ENCODE results near the gene MGST2.
"Not testable (repeated sequence)": the region's sequence is repeated elsewhere in the genome, so short reads cannot be mapped to it uniquely, and the experiment has no call there.

Gene MGST2

DNA sequence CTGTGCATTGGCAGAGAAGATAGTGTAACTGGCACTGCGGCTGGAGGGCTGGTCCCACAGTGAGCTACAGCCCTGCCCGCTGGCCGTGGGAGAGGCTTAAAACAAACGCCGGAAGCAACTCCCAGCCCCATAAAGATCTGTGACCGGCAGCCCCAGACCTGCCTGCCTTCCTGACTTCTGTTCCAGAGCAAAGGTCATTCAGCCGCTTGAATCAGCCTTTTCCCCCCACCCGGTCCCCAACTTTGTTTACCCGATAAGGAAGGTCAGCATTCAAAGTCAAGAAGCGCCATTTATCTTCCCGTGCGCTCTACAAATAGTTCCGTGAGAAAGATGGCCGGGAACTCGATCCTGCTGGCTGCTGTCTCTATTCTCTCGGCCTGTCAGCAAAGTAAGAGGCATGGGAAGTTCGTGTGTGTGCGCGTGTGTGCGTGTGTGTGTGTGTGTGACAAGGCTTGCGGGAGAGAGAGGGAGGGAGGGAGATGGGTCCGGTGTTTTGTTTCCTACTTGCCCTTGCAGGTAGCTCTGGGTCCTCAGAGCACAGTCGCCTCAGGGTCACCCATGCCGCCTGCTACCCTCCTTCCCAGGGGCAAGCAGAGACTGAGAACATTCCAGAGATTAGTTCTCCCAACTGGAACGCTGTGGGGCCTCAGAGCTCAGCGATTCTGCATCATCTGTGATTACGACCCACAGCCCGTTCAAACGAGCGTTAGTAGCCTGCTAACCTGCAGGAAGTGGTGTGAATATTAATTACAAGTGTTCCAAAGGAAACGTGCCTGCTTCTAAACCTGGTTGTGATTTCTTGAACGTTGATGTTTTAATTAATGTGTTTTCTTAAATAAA lies at the start of gene MGST2:
Gene MGST2 (plus strand): TSS at position 130 of the 840 bp plus-strand sequence. CDS start 201 bp downstream, at position 331.
- DNase-seq: no peak

DNA sequence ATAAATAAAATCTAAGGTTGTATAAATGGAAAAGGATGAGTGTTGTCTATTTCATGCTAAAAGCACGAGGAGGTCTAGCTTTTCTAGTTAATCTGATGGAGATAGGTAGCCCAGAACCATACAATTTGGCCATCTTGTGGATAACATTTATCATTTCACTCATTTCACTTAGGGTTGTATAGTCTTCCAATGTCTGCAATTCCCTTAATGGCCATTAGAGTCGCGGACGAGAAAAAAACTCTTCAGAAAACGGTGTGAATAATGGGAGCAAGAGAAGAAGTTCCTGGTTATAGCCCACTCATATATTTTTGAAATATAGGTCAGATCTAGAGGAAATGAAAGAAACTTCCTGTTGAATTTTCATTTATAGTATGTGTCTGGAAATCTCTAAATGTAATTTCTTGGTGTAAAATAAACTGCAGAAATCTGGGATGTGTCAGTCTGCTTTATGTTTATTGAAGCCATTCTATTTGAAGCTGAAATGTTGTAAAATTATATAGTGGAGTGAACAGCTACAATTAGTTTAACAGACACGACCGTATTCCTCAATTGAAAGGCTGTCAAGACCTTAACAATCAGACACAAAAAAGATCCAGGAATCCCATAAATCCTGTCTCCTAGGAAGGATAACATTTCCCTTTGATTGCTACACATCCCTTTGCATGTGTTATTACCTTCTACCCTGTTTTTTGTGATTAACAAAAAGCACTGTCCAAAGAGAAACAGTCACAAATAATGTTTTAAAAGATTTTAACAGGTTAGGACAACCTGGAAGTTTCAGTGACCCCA lies 47.7 kb upstream of the MGST2 start:
- DNase-seq: no peak

DNA sequence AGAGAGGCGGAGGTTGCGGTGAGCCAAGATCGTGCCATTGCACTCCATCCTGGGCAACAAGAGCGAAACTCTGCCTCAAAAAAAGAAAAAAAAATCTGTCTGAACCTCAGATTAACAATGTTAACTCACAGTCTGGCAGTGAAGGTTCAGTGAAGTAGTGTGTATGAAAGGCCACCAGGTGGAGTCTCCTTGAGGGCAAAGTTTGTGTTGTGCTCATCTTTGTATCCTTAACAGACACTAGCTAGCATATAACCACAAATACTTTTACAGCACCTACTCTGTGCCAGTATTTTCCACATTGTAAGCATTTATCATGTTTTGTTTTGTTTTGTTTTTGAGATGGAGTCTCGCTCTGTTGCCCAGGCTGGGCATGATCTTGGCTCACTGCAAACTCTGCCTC lies 46.0 kb upstream of the MGST2 start:
- no peak for DNase-seq

DNA sequence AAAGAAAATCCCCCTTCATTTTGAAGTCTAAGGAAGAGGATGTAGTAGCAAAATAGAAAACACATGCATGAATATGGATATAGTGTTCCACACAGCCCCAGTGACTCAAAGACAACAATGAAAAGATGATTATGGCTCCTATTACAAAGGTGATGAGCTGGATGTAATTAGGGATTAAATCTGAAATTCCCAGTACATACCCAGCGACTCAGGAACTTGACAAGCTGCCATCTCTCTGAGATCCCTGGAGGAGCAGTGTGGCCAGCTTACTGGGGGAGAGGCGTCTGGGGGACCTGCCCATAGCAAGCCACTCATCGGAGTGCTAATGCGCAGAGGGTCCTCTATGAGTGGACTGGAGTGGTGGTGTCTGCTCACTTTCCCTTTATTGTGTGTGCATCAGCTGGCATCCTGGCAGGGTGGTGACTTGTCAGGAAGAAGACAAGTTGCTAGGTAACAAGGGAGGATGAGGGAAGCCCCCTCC lies 42.7 kb upstream of the MGST2 start:
- DNase-seq: no peak

DNA sequence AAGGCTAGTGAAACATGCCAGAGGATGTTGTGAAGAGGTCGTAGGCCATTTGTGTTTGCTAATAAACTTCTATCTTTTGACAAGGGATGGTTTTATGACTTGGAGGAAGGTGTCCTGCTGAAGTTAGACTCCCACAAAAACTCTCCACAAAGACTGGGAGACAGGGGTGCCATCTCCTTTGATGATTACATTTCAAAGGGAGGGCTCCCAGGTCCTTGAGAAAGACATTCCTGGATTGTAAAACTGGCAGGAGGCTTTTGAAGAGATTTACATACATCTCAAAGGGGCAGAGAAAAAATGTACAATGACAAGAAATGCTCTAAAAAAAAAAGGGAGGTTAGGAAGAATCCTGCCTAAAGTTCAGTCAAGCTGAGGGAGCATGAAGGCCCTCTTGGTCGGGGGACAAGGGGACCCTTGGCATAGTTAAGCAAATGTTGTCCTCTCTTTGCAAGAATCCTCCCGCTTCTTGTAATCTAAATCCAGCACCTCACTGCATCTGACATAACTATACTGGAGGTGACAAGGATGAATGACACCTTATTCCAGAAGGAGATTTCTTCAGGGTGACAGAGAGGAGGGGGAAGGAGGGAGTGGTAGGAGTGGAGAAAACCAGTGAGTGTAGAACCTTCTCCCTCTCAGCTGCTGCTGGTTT lies 41.1 kb upstream of the MGST2 start:
- DNase-seq: no peak

DNA sequence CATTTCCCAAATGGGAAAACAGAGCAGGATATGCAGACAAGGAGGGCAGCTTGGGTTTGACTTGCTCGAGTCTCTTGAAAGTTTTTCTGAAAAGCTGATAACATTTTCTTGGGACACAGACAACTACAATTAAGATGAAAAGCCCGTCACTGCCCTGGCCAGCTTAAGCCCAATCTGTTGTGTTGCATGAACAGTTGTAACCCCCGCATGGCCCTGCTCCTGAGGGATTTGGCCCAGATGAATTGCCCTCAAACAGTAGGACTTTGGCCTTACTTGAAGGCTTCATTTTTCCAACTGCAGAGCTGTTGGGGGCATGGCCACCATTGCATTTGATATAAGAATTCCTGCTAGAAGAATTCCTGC lies 40.5 kb upstream of the MGST2 start:
- no peak for DNase-seq

DNA sequence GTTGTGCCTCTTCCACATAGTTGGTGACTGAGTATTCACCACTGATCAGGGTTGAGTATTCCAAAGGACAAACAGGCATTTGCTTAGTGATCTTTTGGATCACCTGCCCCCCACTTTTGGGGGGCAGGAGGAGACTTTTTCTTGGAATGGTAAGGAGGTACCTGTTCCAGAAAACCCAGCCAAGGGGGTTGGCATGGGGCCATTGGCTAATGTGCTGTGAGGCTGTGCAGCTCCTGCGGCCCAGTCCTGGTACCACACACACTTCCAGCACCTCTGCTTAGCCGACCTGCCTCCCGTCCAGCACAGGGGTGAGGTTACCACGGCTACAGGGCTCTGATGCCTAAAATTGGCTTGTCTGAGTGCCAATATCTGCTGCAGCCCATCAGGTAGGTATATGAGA lies 40.1 kb upstream of the MGST2 start:
- DNase-seq: no peak

DNA sequence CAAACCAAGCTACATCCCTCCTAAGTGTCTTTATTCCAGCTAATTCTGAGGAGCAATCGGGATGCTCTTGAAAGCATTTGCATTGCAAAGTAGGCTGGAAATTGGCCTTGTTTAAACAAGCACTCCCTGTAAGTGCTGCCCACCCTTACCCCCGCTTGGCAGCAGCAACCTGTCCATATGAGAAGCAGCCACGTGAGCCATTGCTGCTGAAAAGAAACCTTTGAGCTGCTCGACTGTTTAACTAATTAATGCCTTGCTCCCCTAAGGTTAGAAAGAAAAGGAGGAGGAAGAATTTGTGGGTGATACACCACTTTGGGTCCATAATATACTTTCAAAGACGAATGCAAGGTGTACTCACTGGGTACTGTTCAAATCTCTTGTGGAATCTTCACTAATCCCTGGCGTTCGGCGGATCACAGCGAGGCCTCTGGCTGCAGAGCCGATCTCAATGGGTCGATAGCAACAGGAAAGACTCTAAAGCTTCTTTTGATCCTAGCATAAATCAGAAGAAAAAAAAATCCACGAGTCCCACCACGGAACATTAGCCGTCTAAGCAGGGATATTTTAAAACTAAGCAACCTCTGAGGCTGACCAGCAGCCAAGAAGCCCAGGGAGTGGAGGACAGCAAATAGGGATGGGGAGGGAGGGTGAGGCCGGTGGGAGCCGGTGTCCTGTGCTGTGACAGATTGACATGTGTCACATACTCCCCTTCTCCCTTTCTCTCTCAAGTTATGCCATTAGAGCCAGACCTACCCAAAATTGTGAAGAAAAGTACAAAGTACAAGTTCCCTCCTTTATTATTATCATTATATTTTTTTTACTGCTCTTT lies 37.2 kb upstream of the MGST2 start:
- no peak for DNase-seq

DNA sequence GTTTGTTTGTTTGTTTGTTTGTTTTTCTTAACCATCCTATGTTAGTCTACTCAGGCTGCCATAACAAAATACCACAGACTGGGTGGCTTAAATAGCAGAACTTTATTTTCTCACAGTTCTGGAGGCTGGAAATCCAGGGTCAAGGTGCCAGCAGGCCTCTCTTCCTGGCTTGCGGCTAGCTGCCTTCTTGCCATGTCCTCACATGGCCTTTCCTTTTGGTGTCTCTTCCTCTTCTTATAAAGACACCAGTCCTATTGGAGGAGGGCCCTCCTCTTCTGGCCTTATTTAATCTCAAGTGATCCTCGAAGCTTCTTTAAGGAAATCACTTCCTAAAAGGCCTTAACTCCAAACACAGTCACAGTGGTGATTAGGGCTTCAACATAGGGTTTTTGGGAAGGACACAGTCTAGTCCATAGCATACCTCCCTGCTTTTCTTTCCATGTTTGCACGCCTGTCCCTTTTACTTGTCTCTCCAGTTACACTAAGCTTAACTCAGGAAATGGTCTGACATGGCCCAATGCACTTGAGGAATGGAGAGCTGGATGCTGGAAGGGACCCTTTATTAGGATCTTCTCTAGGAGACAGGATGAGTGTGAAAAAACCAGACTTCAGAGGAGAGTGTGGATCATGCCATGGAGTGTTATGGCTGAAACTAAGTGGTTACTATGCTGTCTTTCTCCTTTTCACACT lies 36.0 kb upstream of the MGST2 start:
- DNase-seq: no peak

DNA sequence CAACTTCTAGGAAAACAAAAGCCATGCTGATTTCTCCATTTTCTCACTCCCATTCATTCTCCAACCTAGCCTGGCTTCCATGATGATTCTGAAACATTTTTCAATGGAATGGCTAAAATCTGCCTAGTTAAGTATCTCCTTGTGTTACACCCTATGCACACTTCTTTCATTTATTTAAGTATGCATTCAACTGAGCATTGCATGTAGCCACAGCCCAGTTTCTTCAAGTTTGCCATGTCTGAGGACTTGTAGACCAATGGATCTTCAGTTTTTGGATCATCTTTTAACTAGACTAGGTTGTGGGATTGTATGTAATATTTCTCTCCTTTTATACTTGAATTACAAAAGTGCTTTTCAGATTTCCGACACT lies 35.5 kb upstream of the MGST2 start:
- DNase-seq: no peak

DNA sequence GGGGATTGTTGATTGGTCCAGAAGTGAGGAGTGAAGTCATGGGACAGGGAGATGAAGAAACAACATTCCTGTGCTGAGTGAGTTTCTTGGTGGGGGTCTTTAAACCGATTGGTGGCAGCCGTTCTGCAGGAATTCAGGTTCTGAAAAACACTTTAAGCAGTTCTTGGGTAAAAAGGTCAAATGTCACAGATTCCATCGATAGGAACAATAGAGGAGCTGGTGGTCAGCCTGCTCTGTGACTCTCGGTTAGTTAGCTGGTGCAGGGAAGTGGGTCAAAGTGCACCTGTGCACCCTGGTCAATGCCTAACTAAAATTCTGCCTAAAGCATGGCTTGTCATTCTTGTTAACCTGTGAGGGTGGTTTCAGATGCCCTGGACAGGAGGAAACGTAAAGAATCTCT lies 34.6 kb upstream of the MGST2 start:
- DNase-seq: no peak

DNA sequence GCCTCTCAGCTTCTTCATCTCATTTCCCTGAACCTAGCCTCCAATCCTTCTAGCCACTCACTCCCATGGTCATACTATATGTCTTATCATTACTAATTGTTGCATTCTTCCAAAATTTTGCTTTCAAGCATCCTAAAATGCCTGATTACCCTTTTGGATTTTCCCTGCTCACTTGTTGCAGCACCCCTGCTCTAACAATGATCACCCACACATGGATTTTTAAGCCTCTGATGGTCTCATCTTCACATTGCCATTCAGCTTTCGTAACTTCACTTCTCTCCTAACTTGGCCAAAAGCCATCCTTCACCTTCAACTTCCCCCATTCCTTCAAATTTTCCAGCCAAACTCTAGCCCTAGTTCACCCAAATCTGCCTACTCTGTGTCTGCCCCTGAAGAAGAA lies 33.8 kb upstream of the MGST2 start:
- DNase-seq: no peak

DNA sequence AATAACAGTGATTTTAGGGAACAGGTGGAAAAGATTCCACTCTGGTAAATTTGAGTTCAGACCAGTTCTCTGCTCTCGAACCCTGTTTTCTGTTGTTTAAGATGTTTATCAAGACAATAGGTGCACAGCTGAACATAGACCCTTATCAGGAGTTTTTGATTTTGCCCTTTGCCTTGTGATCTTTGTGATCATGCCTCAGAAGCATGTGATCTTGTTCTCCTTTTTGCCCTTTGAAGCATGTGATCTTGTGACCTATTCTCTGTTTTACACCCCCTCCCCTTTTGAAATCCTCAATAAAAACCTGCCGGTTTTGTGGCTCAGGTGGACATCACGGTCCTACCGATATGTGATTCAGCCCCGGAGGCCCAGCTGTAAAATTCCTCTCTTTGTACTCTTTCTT lies 32.9 kb upstream of the MGST2 start:
- not testable (repeated sequence) for DNase-seq

DNA sequence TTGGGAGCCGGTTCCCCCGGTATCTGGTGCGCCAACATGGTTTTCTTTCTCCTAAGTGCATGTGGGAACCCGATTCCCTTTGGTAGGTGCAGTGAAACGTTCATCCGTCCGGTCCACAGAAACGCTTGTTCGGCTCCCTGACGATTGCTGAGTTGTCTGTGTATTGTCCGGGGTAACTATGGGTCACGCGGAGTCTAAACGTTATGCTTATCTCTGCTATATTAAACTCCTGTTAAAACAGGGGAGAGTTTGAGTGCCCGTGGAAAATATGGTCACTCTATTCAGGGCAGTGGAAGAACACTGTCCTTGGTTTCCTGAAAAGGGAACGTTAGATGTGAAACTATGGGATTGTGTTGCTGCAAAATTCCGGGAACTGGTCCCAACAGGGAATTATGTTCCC lies 32.4 kb upstream of the MGST2 start:
- no peak for DNase-seq

DNA sequence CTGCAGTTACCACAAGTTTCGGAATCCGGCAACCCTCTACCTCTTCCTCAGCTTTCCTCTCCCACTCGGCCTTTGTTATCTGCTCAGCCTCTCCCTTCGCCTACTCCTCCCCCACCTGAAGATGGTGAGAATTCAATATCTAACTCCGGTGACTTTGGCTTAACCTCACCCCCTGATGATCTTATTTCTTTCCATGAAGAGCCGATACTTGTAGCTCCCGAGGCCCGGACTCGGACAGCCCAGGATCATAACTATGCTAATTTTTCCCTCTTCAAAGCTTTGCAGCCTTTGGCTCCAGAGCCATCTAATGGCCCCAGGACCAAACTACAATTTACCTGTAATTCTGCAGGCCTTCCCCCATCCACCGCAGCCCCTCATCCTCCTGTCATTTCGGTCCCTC lies 32.0 kb upstream of the MGST2 start:
- DNase-seq: no peak

DNA sequence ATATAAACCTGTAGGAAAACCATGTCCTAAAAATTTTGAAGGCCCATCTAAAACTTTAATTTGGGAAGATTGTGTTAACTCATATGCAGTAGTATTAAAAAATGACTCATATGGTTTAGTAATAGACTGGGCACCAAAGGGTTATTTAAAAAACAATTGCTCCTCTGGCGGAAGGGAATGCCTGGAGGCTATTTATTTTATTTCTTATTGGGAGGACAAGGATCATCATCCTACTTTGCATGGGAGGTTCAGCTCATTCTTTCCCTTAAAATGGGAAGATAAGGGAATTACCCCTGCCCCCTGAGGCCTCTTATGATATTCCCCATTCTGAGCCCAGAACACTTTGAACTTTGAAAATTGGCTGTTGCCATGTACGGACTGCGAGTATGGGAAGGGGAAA lies 29.7 kb upstream of the MGST2 start:
- no peak for DNase-seq

DNA sequence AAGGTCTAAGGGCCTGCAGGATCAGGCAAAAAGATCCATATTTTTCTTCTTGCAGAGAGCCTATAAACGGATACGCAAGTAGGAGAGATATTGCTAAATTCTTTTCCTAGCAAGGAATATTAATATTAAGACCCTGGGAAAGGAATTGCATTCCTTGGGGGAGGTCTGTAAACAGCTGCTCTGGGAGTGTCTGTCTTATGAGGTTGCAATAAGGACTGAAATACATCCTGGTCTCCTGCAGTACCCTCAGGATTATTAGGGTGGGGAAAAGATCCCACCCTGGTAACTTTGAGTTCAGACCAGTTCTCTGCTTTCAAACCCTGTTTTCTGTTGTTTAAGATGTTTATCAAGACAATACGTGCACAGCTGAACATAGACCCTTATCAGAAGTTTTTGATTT lies 27.3 kb upstream of the MGST2 start:
- not testable (repeated sequence) for DNase-seq

DNA sequence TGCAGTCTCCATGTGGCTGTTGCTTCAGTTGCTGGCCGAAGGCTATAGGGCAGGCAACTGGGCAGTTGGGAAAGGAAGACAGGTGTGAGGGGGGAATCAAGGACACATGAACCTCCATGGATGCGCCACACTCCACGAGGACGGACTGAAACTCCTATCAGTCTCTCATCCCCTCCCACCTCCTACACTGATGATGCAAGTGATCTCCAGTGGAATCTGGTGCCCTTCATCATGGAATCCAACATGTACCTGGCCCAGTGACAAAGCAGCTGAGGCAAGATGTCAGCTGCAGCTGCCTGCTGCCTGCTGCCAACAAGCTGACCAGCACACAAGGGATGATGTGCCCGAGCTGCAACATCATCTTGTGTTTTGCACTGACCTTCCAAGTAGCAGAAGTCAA lies 26.0 kb upstream of the MGST2 start:
- DNase-seq: no peak

DNA sequence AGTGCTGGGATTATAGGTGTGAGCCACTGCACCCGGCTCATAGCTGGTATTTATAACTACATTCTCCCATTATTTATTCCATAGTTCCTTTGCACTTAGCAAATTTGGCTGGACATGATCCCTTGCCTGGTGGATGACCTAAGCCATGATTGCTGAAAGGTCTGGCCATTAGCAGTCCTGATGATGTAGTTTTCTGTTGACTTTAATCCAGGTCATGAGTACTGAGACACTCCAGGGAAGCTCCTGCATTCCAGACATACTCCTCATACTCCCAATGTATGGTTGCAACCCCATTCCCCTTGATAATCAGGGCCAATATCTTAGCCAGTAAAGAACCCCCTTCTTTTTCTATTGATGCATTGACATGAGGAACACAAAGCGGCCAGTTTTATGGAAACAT lies 24.4 kb upstream of the MGST2 start:
- no peak for DNase-seq

DNA sequence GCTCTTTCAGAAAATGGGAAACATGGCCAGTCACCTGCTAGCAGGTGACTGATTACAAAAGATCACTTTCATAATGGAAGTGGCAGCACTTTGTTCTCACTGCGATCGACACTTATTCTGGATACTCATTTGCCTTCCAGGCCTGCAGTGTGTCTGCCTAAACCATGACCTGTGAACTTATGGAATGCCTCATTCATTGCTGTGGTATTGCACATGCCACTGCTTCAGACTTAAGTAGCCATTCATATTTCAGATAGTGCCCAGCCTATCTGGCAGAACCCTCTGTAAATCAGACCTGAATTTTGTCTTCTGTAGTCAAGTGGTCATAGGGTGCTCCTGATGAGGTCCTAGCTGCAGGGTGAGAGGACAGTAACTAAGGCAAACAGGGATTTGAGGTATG lies 23.3 kb upstream of the MGST2 start:
- DNase-seq: no peak

DNA sequence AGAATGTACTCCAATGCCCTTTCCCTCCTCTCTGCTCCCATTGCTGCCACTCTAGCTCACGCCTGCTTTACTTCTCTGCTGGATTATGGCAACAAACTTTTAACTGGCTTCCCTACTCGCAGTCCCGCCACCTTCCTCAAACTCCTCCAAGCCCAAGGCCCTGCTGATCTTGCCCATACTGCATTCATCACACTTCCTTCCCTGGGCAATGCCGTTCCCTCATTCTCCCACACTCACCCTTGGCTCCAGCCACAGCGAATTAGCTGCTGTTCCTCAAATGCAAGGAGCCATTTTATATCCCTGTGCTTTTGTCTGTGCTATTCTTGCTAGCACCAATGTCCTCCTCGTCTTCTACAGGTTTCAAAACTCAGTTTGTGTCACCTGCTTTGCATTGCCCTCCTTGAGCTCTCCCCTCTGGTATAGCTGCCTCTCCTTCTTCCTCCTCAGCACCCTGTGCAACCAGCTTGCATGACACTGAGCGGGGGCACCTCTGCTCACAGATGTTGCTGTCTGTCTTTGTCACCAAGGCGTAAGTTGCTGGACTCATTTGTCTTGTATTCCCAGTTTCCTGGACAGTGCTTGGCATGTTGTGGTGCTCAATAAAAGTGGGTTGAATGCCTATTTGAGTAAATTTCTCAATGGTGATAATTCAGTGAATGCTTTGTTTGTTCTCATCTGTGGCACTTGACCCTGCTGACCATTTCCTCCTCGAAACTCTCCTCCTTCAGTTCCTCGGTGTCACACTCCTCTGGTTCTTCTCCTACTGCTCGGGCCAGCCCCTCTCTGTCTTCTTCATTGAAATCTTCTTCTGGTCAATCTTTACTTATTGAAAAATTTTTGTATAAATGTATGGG lies 22.4 kb upstream of the MGST2 start:
- no peak for DNase-seq

All from activated CD4-positive, alpha-beta T cell treated with anti-CD3 and anti-CD28 coated beads for 1 hour (primary cell).